HEK293 (cell line): ENCODE results near the gene POLD2.

Source experiments
- CTCF ChIA-PET: fragments of 350-600 bp; formaldehyde crosslinking; extraction: SDS; loops from one replicate; lab custom pipeline; 2021; ENCODE audit warnings: antibody characterized with exemption; lab: Yijun Ruan, JAX
- POLR2A ChIA-PET: fragments of 300-600 bp; formaldehyde crosslinking; extraction: SDS; loops from one replicate; lab custom pipeline; 2020; ENCODE audit warnings: antibody characterized with exemption, inconsistent platforms; lab: Yijun Ruan, JAX
- H3K27ac ChIP-seq: fragments of 200-500 bp; sonication (Bioruptor generic); 2 replicates; pipeline ENCODE4 v1.5.1; 2014; ENCODE audit warnings: low read depth, low read length, control low read depth, inconsistent platforms; ENCODE audit errors: extremely low read depth
- H3K36me3 ChIP-seq, 2 experiments: fragments of 200-500 bp in 1 of 2; sonication (Bioruptor generic) in 1 of 2; 1 replicate in 1 of 2; 2 replicates in 1 of 2; pipeline ENCODE4 v1.5.1; 2014 to 2017; ENCODE audit warnings: inconsistent platforms in 2 of 2, low read length in 2 of 2; ENCODE audit not compliant: control insufficient read depth in 2 of 2, insufficient read depth in 1 of 2
- H3K4me1 ChIP-seq: fragments of 200-500 bp; sonication (Bioruptor generic); 2 replicates; pipeline ENCODE4 v1.5.1; 2014; ENCODE audit warnings: mild to moderate bottlenecking, low read length, inconsistent platforms; ENCODE audit not compliant: control insufficient read depth, insufficient read depth
- H3K4me3 ChIP-seq: 2 replicates; pipeline ENCODE4 v1.5.1; 2011; ENCODE audit warnings: low read depth, mild to moderate bottlenecking, control low read depth, low read length, moderate library complexity
- H3K9me3 ChIP-seq: fragments of 200-500 bp; sonication (Bioruptor generic); 2 replicates; pipeline ENCODE4 v1.5.1; 2014; ENCODE audit warnings: low read depth, low read length, inconsistent platforms; ENCODE audit not compliant: control insufficient read depth, insufficient read depth
- ELK4 ChIP-seq: IDR thresholded peaks from 2 replicates; pipeline ENCODE4 v1.6.1; 2011; ENCODE audit warnings: mild to moderate bottlenecking, low read depth, low read length, borderline replicate concordance
- KLF9 ChIP-seq: fragments of 450-650 bp; formaldehyde crosslinking; IDR thresholded peaks from 2 replicates; pipeline ENCODE4 v1.5.1; 2016; ENCODE audit warnings: missing biosample characterization, missing genetic modification characterization, low read depth
- PRDM10 ChIP-seq: fragments of 450-650 bp; formaldehyde crosslinking; IDR thresholded peaks from 2 replicates; pipeline ENCODE4 v1.5.1; 2016; ENCODE audit warnings: missing biosample characterization, missing genetic modification characterization
- ZBTB49 ChIP-seq: fragments of 450-650 bp; formaldehyde crosslinking; IDR thresholded peaks from 2 replicates; pipeline ENCODE4 v1.5.1; 2016; ENCODE audit warnings: missing biosample characterization, missing genetic modification characterization, low read depth
- ZBTB6 ChIP-seq: fragments of 450-650 bp; formaldehyde crosslinking; IDR thresholded peaks from 2 replicates; pipeline ENCODE4 v1.5.1; 2017; ENCODE audit warnings: missing biosample characterization, missing genetic modification characterization
- ZNF133 ChIP-seq: fragments of 450-650 bp; formaldehyde crosslinking; IDR thresholded peaks from 2 replicates; pipeline ENCODE4 v1.5.1; 2016; ENCODE audit warnings: missing biosample characterization, missing genetic modification characterization
- ZNF239 ChIP-seq: fragments of 450-650 bp; formaldehyde crosslinking; IDR thresholded peaks from 2 replicates; pipeline ENCODE4 v1.5.1; 2016; ENCODE audit warnings: missing biosample characterization, missing genetic modification characterization
- ZNF350 ChIP-seq: fragments of 450-650 bp; formaldehyde crosslinking; IDR thresholded peaks from 2 replicates; pipeline ENCODE4 v1.5.0; 2017; ENCODE audit warnings: missing biosample characterization, mild to moderate bottlenecking, missing genetic modification characterization
- ZNF362 ChIP-seq: fragments of 450-650 bp; formaldehyde crosslinking; IDR thresholded peaks from 2 replicates; pipeline ENCODE4 v1.5.1; 2016; ENCODE audit warnings: missing biosample characterization, missing genetic modification characterization
- ZNF404 ChIP-seq: fragments of 450-650 bp; formaldehyde crosslinking; IDR thresholded peaks from 2 replicates; pipeline ENCODE4 v1.5.1; 2017; ENCODE audit warnings: missing biosample characterization, missing genetic modification characterization
- ZNF510 ChIP-seq: fragments of 450-650 bp; formaldehyde crosslinking; IDR thresholded peaks from 2 replicates; pipeline ENCODE4 v1.5.1; 2018; ENCODE audit warnings: mild to moderate bottlenecking, missing genetic modification characterization, missing biosample characterization; ENCODE audit not compliant: insufficient replicate concordance
- ZNF555 ChIP-seq: fragments of 450-650 bp; formaldehyde crosslinking; conservative IDR thresholded peaks from 2 replicates; pipeline ENCODE4 v1.5.1; 2017; ENCODE audit warnings: missing biosample characterization, mild to moderate bottlenecking, missing genetic modification characterization, inconsistent platforms
- ZNF580 ChIP-seq: fragments of 450-650 bp; formaldehyde crosslinking; IDR thresholded peaks from 2 replicates; pipeline ENCODE4 v1.5.1; 2016; ENCODE audit warnings: missing biosample characterization, missing genetic modification characterization
- ZNF624 ChIP-seq: fragments of 450-650 bp; formaldehyde crosslinking; IDR thresholded peaks from 2 replicates; pipeline ENCODE4 v1.5.1; 2017; ENCODE audit warnings: missing biosample characterization, missing genetic modification characterization
- ZNF76 ChIP-seq: fragments of 450-650 bp; formaldehyde crosslinking; IDR thresholded peaks from 2 replicates; pipeline ENCODE4; 2016; ENCODE audit warnings: low read depth, missing biosample characterization, missing genetic modification characterization, borderline replicate concordance
- ZNF792 ChIP-seq: fragments of 450-650 bp; formaldehyde crosslinking; IDR thresholded peaks from 2 replicates; pipeline ENCODE4 v1.5.1; 2016; ENCODE audit warnings: missing biosample characterization, missing genetic modification characterization
- ZNF843 ChIP-seq: fragments of 450-650 bp; formaldehyde crosslinking; IDR thresholded peaks from 2 replicates; pipeline ENCODE4 v1.5.1; 2016; ENCODE audit warnings: missing biosample characterization, missing genetic modification characterization

POLD2 gene

GRCh38 chr7:44064791-44065430, 58.4 kb downstream of the POLD2 start:
- Histone ChIP-seq H3K4me1 (no peaks in the 10 kb centered on the region), H3K4me3 (no peak overlapping the region), H3K36me3 (peaks cover 0 to 30% of the 10 kb centered on the region in 2 experiments; a peak in 1 of 3 replicates), H3K27ac (no peak overlapping the region), H3K9me3 (no peaks in the 10 kb centered on the region)
- TF ChIP-seq ZNF792 (tag by site-specific recombination) (no peak), ELK4 (no peak), ZNF133 (no peak), ZNF624 (tag by site-specific recombination) (no peak), ZNF76 (no peak), ZNF580 (tag by site-specific recombination) (no peak), ZNF362 (tag by site-specific recombination) (no peak), ZNF555 (tag by site-specific recombination) (no peak), ZBTB6 (tag by site-specific recombination) (no peak), ZNF239 (tag by site-specific recombination) (no peak), PRDM10 (tag by site-specific recombination) (no peak), ZNF843 (tag by site-specific recombination) (no peak), ZNF510 (tag by site-specific recombination) (no peak), ZNF404 (tag by site-specific recombination) (no peak), KLF9 (no peak), ZNF350 (no peak), ZBTB49 (tag by site-specific recombination) (no peak)
- TF ChIP-seq, all 188 proteins: peak for 0
- ChIA-PET POLR2A (interaction anchor here (1.1 to 2.1 kb wide), 6 partner anchors 7 to 136 kb away, joined by 4 to 16 read pairs (median 6); partner anchors contain the start of genes DBNL and YKT6), CTCF (interaction anchor here (0.5 kb wide), 1 partner anchor 110 kb away, joined by 3 read pairs; no protein-coding TSS in a partner anchor)
